Activated naive CD4-positive, alpha-beta T cell treated with anti-CD3 and anti-CD28 coated beads, Interleukin-2, amount 50 U/mL, for 16 hours (primary cell): Measurements from ENCODE around the gene SRPX2.

ENCODE experiments used
- DNase-seq: peaks from one replicate; pipeline ENCODE4 v3.0.0-alpha.2; 2020

Gene SRPX2

GRCh38 chrX:100643956-100644860, at the start of gene SRPX2:
TSS of gene SRPX2 (plus strand) at chrX:100644199. CDS start at chrX:100646323, 2,124 bp downstream.
- no peak for DNase-seq

- DNase-seq = no peak
Measured at GRCh38 chrX:100596601-100597000, 47.4 kb upstream of the SRPX2 start.

GRCh38 chrX:100599456-100599855, 44.5 kb upstream of the SRPX2 start:
- DNase-seq = no peak

- DNase-seq = no peak
Measured at GRCh38 chrX:100600340-100600739, 43.7 kb upstream of the SRPX2 start.

GRCh38 chrX:100600758-100601157, 43.2 kb upstream of the SRPX2 start:
- DNase-seq = no peak

GRCh38 chrX:100606753-100607152, 37.2 kb upstream of the SRPX2 start:
- no peak for DNase-seq

- DNase-seq = no peak
Measured at GRCh38 chrX:100609591-100609990, 34.4 kb upstream of the SRPX2 start.

- no peak for DNase-seq
Measured at GRCh38 chrX:100611951-100612350, 32.0 kb upstream of the SRPX2 start.

- DNase-seq = no peak
Measured at GRCh38 chrX:100615005-100615404, 29.0 kb upstream of the SRPX2 start.

- DNase-seq = no peak
Measured at GRCh38 chrX:100623001-100623400, 21.0 kb upstream of the SRPX2 start.

GRCh38 chrX:100625985-100626491, 18.0 kb upstream of the SRPX2 start:
- DNase-seq = no peak

- no peak for DNase-seq
Measured at GRCh38 chrX:100635040-100635439, 9.0 kb upstream of the SRPX2 start.

- no peak for DNase-seq
Measured at GRCh38 chrX:100635989-100636320, 8.0 kb upstream of the SRPX2 start.

GRCh38 chrX:100636321-100636991, 7.5 kb upstream of the SRPX2 start, which contains the start of gene TSPAN6:
TSS of gene TSPAN6 (minus strand) at chrX:100636806. CDS start at chrX:100636694, 112 bp downstream.
- peak; percentile 80 for DNase-seq

- no peak for DNase-seq
Measured at GRCh38 chrX:100642290-100642689, 1.7 kb upstream of the SRPX2 start.

GRCh38 chrX:100643212-100643611, 787 bp upstream of the SRPX2 start:
- no peak for DNase-seq

GRCh38 chrX:100645106-100645505, 1.1 kb downstream of the SRPX2 start:
- DNase-seq = no peak

- no peak for DNase-seq
Measured at GRCh38 chrX:100647095-100647494, 3.1 kb downstream of the SRPX2 start.

GRCh38 chrX:100647739-100648138, 3.7 kb downstream of the SRPX2 start:
- no peak for DNase-seq

- DNase-seq = no peak
Measured at GRCh38 chrX:100648458-100649417, 4.7 kb downstream of the SRPX2 start.

- DNase-seq = no peak
Measured at GRCh38 chrX:100649550-100650356, 5.8 kb downstream of the SRPX2 start.

- no peak for DNase-seq
Measured at GRCh38 chrX:100650841-100651240, 6.8 kb downstream of the SRPX2 start.
